ENCODE results near the gene PIGW. TPM values are rescaled to one million over a fixed set of nuclear protein-coding genes. Genes with fewer than 3 reads are reported as not detected.

Gene PIGW
- total and polyA plus RNA-seq, 4 donors = 6.2 to 15.4 (median 10.6) TPM

GRCh38 chr17:36546418-36547093 lies 11.8 kb downstream of the PIGW start:
- Histone ChIP-seq H3K27me3 (ENCODE audit: control insufficient read depth in 3 of 3, insufficient read depth in 3 of 3, low read length in 2 of 3) (no peaks in the 10 kb centered on the region), H3K9me3 (ENCODE audit: control insufficient read depth in 4 of 4, insufficient read depth in 3 of 4, low read length in 3 of 4) (no peaks in the 10 kb centered on the region), H3K27ac (ENCODE audit: low read depth in 1 of 2, low read length in 1 of 2) (peak overlapping the region in 1 of 2 donors; percentile 71), H3K36me3 (ENCODE audit: control insufficient read depth in 4 of 4, insufficient read depth in 4 of 4, low read length in 4 of 4) (peaks cover 0 to 4% (median under 1%) of the 10 kb centered on the region in 4 donors), H3K4me3 (no peak overlapping the region), H3K4me1 (ENCODE audit: control insufficient read depth in 5 of 5, insufficient read depth in 5 of 5, low read length in 5 of 5) (peaks cover 0 to 30% (median 3%) of the 10 kb centered on the region in 5 donors), H3K9ac (ENCODE audit: insufficient read depth in 1 of 2, low read length in 2 of 2) (peak overlapping the region; percentile 90 to 98)
- peak in 1 of 3 donors; percentile 16 for DNase-seq
- TF ChIP-seq, protein P1, sequence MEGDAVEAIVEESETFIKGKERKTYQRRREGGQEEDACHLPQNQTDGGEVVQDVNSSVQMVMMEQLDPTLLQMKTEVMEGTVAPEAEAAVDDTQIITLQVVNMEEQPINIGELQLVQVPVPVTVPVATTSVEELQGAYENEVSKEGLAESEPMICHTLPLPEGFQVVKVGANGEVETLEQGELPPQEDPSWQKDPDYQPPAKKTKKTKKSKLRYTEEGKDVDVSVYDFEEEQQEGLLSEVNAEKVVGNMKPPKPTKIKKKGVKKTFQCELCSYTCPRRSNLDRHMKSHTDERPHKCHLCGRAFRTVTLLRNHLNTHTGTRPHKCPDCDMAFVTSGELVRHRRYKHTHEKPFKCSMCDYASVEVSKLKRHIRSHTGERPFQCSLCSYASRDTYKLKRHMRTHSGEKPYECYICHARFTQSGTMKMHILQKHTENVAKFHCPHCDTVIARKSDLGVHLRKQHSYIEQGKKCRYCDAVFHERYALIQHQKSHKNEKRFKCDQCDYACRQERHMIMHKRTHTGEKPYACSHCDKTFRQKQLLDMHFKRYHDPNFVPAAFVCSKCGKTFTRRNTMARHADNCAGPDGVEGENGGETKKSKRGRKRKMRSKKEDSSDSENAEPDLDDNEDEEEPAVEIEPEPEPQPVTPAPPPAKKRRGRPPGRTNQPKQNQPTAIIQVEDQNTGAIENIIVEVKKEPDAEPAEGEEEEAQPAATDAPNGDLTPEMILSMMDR (IDR thresholded peaks at IDR 0.05; ENCODE audit: control extremely low read depth, extremely low read depth) = no peak
- ATAC-seq (ENCODE audit: insufficient read depth, low FRiP score) = no peak
- WGBS, 2 donors = 6% methylated on average over 7 of the region's 7 CpGs

GRCh38 chr17:36547776-36548175 lies 13.0 kb downstream of the PIGW start:
- H3K4me1 ChIP-seq (ENCODE audit: control insufficient read depth in 5 of 5, insufficient read depth in 5 of 5, low read length in 5 of 5) = peaks cover 0 to 30% (median 4%) of the 10 kb centered on the region in 5 donors
- no peak for DNase-seq
- no peaks in the 10 kb centered on the region for H3K9me3 ChIP-seq (ENCODE audit: control insufficient read depth in 4 of 4, insufficient read depth in 3 of 4, low read length in 3 of 4)
- no peak overlapping the region for H3K9ac ChIP-seq (ENCODE audit: insufficient read depth in 1 of 2, low read length in 2 of 2)
- no peak overlapping the region for H3K4me3 ChIP-seq
- TF ChIP-seq, protein P1 (IDR thresholded peaks at IDR 0.05; ENCODE audit: control extremely low read depth, extremely low read depth) = no peak
- no peaks in the 10 kb centered on the region for H3K27me3 ChIP-seq (ENCODE audit: control insufficient read depth in 3 of 3, insufficient read depth in 3 of 3, low read length in 2 of 3)
- no peak overlapping the region for H3K27ac ChIP-seq (ENCODE audit: low read depth in 1 of 2, low read length in 1 of 2)
- no peak for ATAC-seq (ENCODE audit: insufficient read depth, low FRiP score)
- H3K36me3 ChIP-seq (ENCODE audit: control insufficient read depth in 4 of 4, insufficient read depth in 4 of 4, low read length in 4 of 4) = peaks cover 0 to 4% (median 0%) of the 10 kb centered on the region in 4 donors

- no peak for ATAC-seq (ENCODE audit: insufficient read depth, low FRiP score)
- DNase-seq = no peak
- no peaks in the 10 kb centered on the region for H3K27me3 ChIP-seq (ENCODE audit: control insufficient read depth in 3 of 3, insufficient read depth in 3 of 3, low read length in 2 of 3)
- peaks cover 0 to 21% (median 10%) of the 10 kb centered on the region in 5 donors for H3K4me1 ChIP-seq (ENCODE audit: control insufficient read depth in 5 of 5, insufficient read depth in 5 of 5, low read length in 5 of 5)
- 73 to 77% methylated on average over 8 of the region's 8 CpGs for WGBS, 2 donors
- peaks cover 3 to 6% (median 3%) of the 10 kb centered on the region in 4 donors for H3K36me3 ChIP-seq (ENCODE audit: control insufficient read depth in 4 of 4, insufficient read depth in 4 of 4, low read length in 4 of 4)
- H3K4me3 ChIP-seq = no peak overlapping the region
- H3K9me3 ChIP-seq (ENCODE audit: control insufficient read depth in 4 of 4, insufficient read depth in 3 of 4, low read length in 3 of 4) = no peaks in the 10 kb centered on the region
- H3K27ac ChIP-seq (ENCODE audit: low read depth in 1 of 2, low read length in 1 of 2) = no peak overlapping the region
- no peak overlapping the region for H3K9ac ChIP-seq (ENCODE audit: insufficient read depth in 1 of 2, low read length in 2 of 2)
- TF ChIP-seq, protein P1 (IDR thresholded peaks at IDR 0.05; ENCODE audit: control extremely low read depth, extremely low read depth) = no peak
Measured at GRCh38 chr17:36550491-36551417, 16.0 kb downstream of the PIGW start.
